Measurements from ENCODE around the gene RND1.

DNA sequence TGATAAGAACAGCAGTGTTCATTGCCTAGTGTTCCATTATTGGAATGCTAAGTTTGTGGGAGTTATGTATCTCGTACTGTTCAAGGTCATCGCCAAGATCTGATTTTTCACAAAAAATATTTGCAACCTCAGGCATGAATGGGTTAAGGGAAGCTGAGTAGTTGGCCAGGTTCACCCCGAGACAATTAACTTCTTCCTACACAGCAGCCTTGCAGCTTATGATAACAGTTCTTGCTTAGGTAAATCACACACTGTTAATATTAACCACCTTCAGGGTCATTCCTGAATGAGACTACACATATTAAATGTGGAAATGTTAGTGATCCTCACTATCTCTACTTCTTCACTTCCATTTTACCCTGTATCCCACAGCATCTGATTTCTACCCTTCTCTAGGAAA is 41.6 kb upstream of the RND1 start:
- TF ChIP-seq YY1 (IDR thresholded peaks at IDR 0.05; ENCODE audit: low read depth) (no peak), CEBPB (IDR thresholded peaks at IDR 0.05) (no peak), ZBTB7A (IDR thresholded peaks at IDR 0.05; ENCODE audit: low read depth) (no peak), MAX (IDR thresholded peaks at IDR 0.05) (no peak), TEAD4 (IDR thresholded peaks at IDR 0.05) (no peak), EP300 (IDR thresholded peaks at IDR 0.05; ENCODE audit: borderline replicate concordance) (no peak), RAD21 (IDR thresholded peaks at IDR 0.05; ENCODE audit: low read depth) (no peak), TCF12 (IDR thresholded peaks at IDR 0.05; ENCODE audit: low read depth) (no peak), EGR1 (IDR thresholded peaks at IDR 0.05) (no peak)
- TF ChIP-seq, protein P1, sequence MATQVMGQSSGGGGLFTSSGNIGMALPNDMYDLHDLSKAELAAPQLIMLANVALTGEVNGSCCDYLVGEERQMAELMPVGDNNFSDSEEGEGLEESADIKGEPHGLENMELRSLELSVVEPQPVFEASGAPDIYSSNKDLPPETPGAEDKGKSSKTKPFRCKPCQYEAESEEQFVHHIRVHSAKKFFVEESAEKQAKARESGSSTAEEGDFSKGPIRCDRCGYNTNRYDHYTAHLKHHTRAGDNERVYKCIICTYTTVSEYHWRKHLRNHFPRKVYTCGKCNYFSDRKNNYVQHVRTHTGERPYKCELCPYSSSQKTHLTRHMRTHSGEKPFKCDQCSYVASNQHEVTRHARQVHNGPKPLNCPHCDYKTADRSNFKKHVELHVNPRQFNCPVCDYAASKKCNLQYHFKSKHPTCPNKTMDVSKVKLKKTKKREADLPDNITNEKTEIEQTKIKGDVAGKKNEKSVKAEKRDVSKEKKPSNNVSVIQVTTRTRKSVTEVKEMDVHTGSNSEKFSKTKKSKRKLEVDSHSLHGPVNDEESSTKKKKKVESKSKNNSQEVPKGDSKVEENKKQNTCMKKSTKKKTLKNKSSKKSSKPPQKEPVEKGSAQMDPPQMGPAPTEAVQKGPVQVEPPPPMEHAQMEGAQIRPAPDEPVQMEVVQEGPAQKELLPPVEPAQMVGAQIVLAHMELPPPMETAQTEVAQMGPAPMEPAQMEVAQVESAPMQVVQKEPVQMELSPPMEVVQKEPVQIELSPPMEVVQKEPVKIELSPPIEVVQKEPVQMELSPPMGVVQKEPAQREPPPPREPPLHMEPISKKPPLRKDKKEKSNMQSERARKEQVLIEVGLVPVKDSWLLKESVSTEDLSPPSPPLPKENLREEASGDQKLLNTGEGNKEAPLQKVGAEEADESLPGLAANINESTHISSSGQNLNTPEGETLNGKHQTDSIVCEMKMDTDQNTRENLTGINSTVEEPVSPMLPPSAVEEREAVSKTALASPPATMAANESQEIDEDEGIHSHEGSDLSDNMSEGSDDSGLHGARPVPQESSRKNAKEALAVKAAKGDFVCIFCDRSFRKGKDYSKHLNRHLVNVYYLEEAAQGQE (IDR thresholded peaks at IDR 0.05; ENCODE audit: low read depth): no peak
- TF ChIP-seq, protein P2, sequence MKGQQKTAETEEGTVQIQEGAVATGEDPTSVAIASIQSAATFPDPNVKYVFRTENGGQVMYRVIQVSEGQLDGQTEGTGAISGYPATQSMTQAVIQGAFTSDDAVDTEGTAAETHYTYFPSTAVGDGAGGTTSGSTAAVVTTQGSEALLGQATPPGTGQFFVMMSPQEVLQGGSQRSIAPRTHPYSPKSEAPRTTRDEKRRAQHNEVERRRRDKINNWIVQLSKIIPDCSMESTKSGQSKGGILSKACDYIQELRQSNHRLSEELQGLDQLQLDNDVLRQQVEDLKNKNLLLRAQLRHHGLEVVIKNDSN (IDR thresholded peaks at IDR 0.05): no peak

All from Ishikawa (cell line).